HG03520 (cell line): ENCODE data around the gene HOXA10.

Experiments
- ATAC-seq: cut with Tn5 transposase; IDR thresholded peaks from one replicate; pipeline ENCODE4 v1.9.1; 2021; ENCODE audit warnings: mild to moderate bottlenecking, moderate library complexity; ENCODE audit not compliant: unreplicated experiment

HOXA10 gene

GRCh38 chr7:27157702-27158431 is 16.3 kb downstream of the HOXA10 start:
- no peak for ATAC-seq

- no peak for ATAC-seq
Measured at GRCh38 chr7:27156916-27157701, 17.0 kb downstream of the HOXA10 start.

- no peak for ATAC-seq
Measured at GRCh38 chr7:27156508-27156898, 17.6 kb downstream of the HOXA10 start, which contains the start of gene HOXA7. Gene HOXA7 (minus strand): TSS chr7:27156675. CDS start chr7:27156545, 130 bp downstream.

- no peak for ATAC-seq
Measured at GRCh38 chr7:27155816-27156507, 18.2 kb downstream of the HOXA10 start.

GRCh38 chr7:27154901-27155815 is 19.0 kb downstream of the HOXA10 start:
- ATAC-seq = no peak

GRCh38 chr7:27154369-27154768 is 19.8 kb downstream of the HOXA10 start:
- no peak for ATAC-seq

- ATAC-seq = no peak
Measured at GRCh38 chr7:27153526-27153925, 20.6 kb downstream of the HOXA10 start.

- ATAC-seq = no peak
Measured at GRCh38 chr7:27152816-27153442, 21.2 kb downstream of the HOXA10 start.

- no peak for ATAC-seq
Measured at GRCh38 chr7:27151931-27152815, 21.9 kb downstream of the HOXA10 start, which contains the start of gene HOXA3. Gene HOXA3 (minus strand): TSS chr7:27152583. CDS start chr7:27110640, 41,943 bp downstream.

GRCh38 chr7:27151341-27151930 is 22.7 kb downstream of the HOXA10 start:
- ATAC-seq = no peak

GRCh38 chr7:27150568-27151340 is 23.4 kb downstream of the HOXA10 start:
- ATAC-seq = peak; percentile 72

GRCh38 chr7:27149842-27150567 is 24.1 kb downstream of the HOXA10 start:
- no peak for ATAC-seq

- ATAC-seq = no peak
Measured at GRCh38 chr7:27148756-27149641, 25.1 kb downstream of the HOXA10 start.

GRCh38 chr7:27148031-27148755 is 25.9 kb downstream of the HOXA10 start:
- ATAC-seq = no peak

- no peak for ATAC-seq
Measured at GRCh38 chr7:27147199-27148030, 26.7 kb downstream of the HOXA10 start, which contains the start of gene HOXA6. Gene HOXA6 (minus strand): TSS chr7:27147774. CDS start chr7:27147749, 25 bp downstream.
